ENCODE results near the gene DGKE. TPM values are rescaled to one million over a fixed set of nuclear protein-coding genes. Genes with fewer than 3 reads are reported as not detected.
A peak's percentile ranks its signal among the peaks of the same experiment; 100 is the strongest.

Gene DGKE
- total RNA-seq, 1 experiment from 2014 or later = 8.5 TPM

DNA sequence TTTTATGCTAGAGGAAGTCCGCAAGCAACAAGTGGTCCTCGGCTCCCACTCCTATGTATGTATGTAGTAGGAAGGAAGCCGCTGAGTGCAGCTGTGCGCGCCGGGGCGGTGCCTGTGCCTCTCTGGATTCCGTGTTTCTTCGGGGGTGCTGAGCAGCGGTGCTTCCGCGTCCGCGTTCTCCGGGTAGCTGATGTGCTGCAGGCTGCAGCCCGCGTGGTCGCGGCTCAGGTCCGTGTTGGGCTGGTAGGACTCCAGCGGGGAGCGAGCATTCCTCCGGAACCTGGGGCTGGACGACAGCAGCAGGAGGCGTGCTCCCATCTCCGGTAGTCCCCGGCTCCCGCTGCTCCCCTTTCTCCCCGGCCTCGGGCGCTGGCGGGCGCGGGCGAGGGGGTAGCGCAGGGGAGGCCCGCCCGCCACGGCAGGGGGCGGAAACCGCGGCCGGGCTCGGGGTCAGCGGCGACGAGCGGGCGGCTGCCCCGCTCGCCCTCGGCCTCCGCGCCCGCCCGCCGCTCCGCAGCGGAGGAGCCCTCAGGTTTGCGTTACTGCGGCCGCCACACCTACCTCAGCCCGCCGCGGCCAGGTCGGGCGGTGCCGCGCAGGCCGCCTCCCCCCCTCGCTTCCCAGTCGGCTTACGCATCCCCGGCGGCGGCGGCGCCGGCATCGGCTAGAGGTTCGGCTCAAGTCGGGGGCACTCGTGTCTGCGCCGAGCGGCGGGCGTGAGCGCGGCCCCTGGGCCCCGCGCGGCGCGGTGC, 718 bp upstream of the DGKE start (continued):
- TF ChIP-seq, protein P1, sequence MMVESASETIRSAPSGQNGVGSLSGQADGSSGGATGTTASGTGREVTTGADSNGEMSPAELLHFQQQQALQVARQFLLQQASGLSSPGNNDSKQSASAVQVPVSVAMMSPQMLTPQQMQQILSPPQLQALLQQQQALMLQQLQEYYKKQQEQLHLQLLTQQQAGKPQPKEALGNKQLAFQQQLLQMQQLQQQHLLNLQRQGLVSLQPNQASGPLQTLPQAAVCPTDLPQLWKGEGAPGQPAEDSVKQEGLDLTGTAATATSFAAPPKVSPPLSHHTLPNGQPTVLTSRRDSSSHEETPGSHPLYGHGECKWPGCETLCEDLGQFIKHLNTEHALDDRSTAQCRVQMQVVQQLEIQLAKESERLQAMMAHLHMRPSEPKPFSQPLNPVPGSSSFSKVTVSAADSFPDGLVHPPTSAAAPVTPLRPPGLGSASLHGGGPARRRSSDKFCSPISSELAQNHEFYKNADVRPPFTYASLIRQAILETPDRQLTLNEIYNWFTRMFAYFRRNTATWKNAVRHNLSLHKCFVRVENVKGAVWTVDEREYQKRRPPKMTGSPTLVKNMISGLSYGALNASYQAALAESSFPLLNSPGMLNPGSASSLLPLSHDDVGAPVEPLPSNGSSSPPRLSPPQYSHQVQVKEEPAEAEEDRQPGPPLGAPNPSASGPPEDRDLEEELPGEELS (CRISPR knock-in tag; IDR thresholded peaks at IDR 0.05) = peak; percentile 22
- TF ChIP-seq SP1 (CRISPR knock-in tag; conservative IDR thresholded peaks at IDR 0.05) = 0 out of 2 replicates have a peak, but pooled peaks have one; percentile 8
- TF ChIP-seq, protein P2, sequence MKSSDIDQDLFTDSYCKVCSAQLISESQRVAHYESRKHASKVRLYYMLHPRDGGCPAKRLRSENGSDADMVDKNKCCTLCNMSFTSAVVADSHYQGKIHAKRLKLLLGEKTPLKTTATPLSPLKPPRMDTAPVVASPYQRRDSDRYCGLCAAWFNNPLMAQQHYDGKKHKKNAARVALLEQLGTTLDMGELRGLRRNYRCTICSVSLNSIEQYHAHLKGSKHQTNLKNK (CRISPR knock-in tag; IDR thresholded peaks at IDR 0.05) = no peak
- TF ChIP-seq, protein P3, sequence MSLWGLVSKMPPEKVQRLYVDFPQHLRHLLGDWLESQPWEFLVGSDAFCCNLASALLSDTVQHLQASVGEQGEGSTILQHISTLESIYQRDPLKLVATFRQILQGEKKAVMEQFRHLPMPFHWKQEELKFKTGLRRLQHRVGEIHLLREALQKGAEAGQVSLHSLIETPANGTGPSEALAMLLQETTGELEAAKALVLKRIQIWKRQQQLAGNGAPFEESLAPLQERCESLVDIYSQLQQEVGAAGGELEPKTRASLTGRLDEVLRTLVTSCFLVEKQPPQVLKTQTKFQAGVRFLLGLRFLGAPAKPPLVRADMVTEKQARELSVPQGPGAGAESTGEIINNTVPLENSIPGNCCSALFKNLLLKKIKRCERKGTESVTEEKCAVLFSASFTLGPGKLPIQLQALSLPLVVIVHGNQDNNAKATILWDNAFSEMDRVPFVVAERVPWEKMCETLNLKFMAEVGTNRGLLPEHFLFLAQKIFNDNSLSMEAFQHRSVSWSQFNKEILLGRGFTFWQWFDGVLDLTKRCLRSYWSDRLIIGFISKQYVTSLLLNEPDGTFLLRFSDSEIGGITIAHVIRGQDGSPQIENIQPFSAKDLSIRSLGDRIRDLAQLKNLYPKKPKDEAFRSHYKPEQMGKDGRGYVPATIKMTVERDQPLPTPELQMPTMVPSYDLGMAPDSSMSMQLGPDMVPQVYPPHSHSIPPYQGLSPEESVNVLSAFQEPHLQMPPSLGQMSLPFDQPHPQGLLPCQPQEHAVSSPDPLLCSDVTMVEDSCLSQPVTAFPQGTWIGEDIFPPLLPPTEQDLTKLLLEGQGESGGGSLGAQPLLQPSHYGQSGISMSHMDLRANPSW (CRISPR knock-in tag; conservative IDR thresholded peaks at IDR 0.05; ENCODE audit: low read depth) = no peak
- no peak for TF ChIP-seq TCF7 (CRISPR knock-in tag; IDR thresholded peaks at IDR 0.05; ENCODE audit: low read depth)
- TF ChIP-seq ZNF671 (CRISPR knock-in tag; IDR thresholded peaks at IDR 0.05) = no peak
- TF ChIP-seq, protein P4, sequence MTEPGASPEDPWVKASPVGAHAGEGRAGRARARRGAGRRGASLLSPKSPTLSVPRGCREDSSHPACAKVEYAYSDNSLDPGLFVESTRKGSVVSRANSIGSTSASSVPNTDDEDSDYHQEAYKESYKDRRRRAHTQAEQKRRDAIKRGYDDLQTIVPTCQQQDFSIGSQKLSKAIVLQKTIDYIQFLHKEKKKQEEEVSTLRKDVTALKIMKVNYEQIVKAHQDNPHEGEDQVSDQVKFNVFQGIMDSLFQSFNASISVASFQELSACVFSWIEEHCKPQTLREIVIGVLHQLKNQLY (CRISPR knock-in tag; IDR thresholded peaks at IDR 0.05) = no peak

DNA sequence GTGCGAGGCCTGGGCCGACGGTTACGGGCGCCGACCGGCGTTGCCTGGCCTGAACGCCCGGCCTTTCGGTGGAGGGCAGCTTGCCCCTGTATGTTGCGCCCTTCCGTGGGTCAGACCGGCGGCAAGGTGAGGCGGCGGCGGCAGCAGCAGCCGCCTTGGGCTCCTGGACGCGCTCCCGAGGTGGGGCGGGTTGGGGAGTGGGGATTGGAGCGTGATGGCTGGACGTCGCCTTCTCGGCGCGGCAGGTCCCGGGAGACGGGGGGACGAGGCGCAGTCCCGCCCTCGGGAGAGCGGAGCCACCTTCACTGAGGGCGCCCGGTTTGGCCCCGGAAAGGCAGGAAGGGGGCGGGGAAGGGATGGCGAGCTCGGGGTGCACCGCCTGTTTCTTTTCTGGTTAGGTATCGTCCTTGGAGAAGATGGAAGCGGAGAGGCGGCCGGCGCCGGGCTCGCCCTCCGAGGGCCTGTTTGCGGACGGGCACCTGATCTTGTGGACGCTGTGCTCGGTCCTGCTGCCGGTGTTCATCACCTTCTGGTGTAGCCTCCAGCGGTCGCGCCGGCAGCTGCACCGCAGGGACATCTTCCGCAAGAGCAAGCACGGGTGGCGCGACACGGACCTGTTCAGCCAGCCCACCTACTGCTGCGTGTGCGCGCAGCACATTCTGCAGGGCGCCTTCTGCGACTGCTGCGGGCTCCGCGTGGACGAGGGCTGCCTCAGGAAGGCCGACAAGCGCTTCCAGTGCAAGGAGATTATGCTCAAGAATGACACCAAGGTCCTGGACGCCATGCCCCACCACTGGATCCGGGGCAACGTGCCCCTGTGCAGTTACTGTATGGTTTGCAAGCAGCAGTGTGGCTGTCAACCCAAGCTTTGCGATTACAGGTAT, 671 bp downstream of the DGKE start:
- Mint-ChIP-seq H3K4me3 (peak overlapping the region; percentile 79), H3K36me3 (peaks cover 9% of the 10 kb centered on the region), H3K4me1 (peaks cover 54% of the 10 kb centered on the region), H3K27ac (no peak overlapping the region), H3K9me3 (peaks cover 4% of the 10 kb centered on the region; the same call in 1 of the 2 replicates), H3K27me3 (ENCODE audit: low read depth) (peaks cover 19% of the 10 kb centered on the region)
- peak; percentile 62 for DNase-seq (ENCODE audit: low spot score)
- POLR2A ChIA-PET = interaction anchor here (0.6 kb wide), 1 partner anchor 79 kb away, joined by 3 read pairs; the partner anchor contains the start of gene TRIM25
- ATAC-seq = peak; percentile 6
- CTCF ChIA-PET = interaction anchor here (1.0 to 4.3 kb wide), 2 partner anchors 15 to 55 kb away, joined by 5 to 36 read pairs; no protein-coding TSS in a partner anchor
- TF ChIP-seq, protein P2 (CRISPR knock-in tag; IDR thresholded peaks at IDR 0.05) = no peak
- TF ChIP-seq, protein P5, sequence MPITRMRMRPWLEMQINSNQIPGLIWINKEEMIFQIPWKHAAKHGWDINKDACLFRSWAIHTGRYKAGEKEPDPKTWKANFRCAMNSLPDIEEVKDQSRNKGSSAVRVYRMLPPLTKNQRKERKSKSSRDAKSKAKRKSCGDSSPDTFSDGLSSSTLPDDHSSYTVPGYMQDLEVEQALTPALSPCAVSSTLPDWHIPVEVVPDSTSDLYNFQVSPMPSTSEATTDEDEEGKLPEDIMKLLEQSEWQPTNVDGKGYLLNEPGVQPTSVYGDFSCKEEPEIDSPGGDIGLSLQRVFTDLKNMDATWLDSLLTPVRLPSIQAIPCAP (CRISPR knock-in tag; IDR thresholded peaks at IDR 0.05) = no peak
- TF ChIP-seq, protein P6, sequence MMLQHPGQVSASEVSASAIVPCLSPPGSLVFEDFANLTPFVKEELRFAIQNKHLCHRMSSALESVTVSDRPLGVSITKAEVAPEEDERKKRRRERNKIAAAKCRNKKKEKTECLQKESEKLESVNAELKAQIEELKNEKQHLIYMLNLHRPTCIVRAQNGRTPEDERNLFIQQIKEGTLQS (CRISPR knock-in tag; conservative IDR thresholded peaks at IDR 0.05) = no peak
- TF ChIP-seq SMAD4 (CRISPR knock-in tag; IDR thresholded peaks at IDR 0.05) (no peak), ZNF219 (CRISPR knock-in tag; IDR thresholded peaks at IDR 0.05; ENCODE audit: borderline replicate concordance) (0 out of 2 replicates have a peak, but pooled peaks have one; percentile 55), ZBTB21 (CRISPR knock-in tag; IDR thresholded peaks at IDR 0.05; ENCODE audit: borderline replicate concordance) (peak; percentile 74), ZNF121 (CRISPR knock-in tag; IDR thresholded peaks at IDR 0.05) (no peak), CBFB (CRISPR knock-in tag; IDR thresholded peaks at IDR 0.05; ENCODE audit: low read depth) (no peak), GTF2I (CRISPR knock-in tag; conservative IDR thresholded peaks at IDR 0.05) (no peak), ATF1 (CRISPR knock-in tag; IDR thresholded peaks at IDR 0.05) (no peak)
- TF ChIP-seq, protein P7, sequence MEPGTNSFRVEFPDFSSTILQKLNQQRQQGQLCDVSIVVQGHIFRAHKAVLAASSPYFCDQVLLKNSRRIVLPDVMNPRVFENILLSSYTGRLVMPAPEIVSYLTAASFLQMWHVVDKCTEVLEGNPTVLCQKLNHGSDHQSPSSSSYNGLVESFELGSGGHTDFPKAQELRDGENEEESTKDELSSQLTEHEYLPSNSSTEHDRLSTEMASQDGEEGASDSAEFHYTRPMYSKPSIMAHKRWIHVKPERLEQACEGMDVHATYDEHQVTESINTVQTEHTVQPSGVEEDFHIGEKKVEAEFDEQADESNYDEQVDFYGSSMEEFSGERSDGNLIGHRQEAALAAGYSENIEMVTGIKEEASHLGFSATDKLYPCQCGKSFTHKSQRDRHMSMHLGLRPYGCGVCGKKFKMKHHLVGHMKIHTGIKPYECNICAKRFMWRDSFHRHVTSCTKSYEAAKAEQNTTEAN (CRISPR knock-in tag; IDR thresholded peaks at IDR 0.05) = no peak
- TF ChIP-seq, protein P8, sequence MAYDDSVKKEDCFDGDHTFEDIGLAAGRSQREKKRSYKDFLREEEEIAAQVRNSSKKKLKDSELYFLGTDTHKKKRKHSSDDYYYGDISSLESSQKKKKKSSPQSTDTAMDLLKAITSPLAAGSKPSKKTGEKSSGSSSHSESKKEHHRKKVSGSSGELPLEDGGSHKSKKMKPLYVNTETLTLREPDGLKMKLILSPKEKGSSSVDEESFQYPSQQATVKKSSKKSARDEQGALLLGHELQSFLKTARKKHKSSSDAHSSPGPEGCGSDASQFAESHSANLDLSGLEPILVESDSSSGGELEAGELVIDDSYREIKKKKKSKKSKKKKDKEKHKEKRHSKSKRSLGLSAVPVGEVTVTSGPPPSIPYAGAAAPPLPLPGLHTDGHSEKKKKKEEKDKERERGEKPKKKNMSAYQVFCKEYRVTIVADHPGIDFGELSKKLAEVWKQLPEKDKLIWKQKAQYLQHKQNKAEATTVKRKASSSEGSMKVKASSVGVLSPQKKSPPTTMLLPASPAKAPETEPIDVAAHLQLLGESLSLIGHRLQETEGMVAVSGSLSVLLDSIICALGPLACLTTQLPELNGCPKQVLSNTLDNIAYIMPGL (CRISPR knock-in tag; IDR thresholded peaks at IDR 0.05) = peak; percentile 59
- TF ChIP-seq, protein P9, sequence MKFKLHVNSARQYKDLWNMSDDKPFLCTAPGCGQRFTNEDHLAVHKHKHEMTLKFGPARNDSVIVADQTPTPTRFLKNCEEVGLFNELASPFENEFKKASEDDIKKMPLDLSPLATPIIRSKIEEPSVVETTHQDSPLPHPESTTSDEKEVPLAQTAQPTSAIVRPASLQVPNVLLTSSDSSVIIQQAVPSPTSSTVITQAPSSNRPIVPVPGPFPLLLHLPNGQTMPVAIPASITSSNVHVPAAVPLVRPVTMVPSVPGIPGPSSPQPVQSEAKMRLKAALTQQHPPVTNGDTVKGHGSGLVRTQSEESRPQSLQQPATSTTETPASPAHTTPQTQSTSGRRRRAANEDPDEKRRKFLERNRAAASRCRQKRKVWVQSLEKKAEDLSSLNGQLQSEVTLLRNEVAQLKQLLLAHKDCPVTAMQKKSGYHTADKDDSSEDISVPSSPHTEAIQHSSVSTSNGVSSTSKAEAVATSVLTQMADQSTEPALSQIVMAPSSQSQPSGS (CRISPR knock-in tag; IDR thresholded peaks at IDR 0.05; ENCODE audit: borderline replicate concordance, low read depth) = no peak
- TF ChIP-seq, protein P10, sequence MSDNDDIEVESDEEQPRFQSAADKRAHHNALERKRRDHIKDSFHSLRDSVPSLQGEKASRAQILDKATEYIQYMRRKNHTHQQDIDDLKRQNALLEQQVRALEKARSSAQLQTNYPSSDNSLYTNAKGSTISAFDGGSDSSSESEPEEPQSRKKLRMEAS (CRISPR knock-in tag; IDR thresholded peaks at IDR 0.05) = peak; percentile 63

Measured in WTC11 (cell line).